Stomach smooth muscle (tissue), 2 donors: ENCODE measurements around the gene RNF17.

Experiments used
- H3K27ac ChIP-seq: one replicate; pipeline ENCODE4 v1.7.0; 2013; ENCODE audit warnings: mild to moderate bottlenecking, low read length, inconsistent platforms
- H3K27me3 ChIP-seq, 2 donors: one replicate each; pipeline ENCODE4 v1.7.0; 2013; ENCODE audit warnings: low read length in 2 of 2; ENCODE audit not compliant: insufficient read depth in 2 of 2, control insufficient read depth in 1 of 2
- H3K36me3 ChIP-seq, 2 donors: one replicate each; pipeline ENCODE4 v1.7.0; 2013; ENCODE audit warnings: low read length in 2 of 2; ENCODE audit not compliant: control insufficient read depth in 2 of 2, insufficient read depth in 2 of 2
- H3K4me1 ChIP-seq: one replicate; pipeline ENCODE4 v1.7.0; 2013; ENCODE audit warnings: low read length; ENCODE audit not compliant: control insufficient read depth, insufficient read depth
- H3K4me3 ChIP-seq, 2 donors: one replicate each; pipeline ENCODE4 v1.7.0; 2013; ENCODE audit warnings: low read length in 2 of 2
- H3K9ac ChIP-seq, 2 donors: one replicate each; pipeline ENCODE4 v1.7.0; 2013; ENCODE audit warnings: low read length in 2 of 2, mild to moderate bottlenecking in 1 of 2
- H3K9me3 ChIP-seq, 2 donors: one replicate each; pipeline ENCODE4 v1.7.0; 2013; ENCODE audit warnings: low read length in 2 of 2; ENCODE audit not compliant: control insufficient read depth in 2 of 2
- donor health status: healthy.
- donor health status: Pancreatic carcinoma.

The RNF17 gene

DNA sequence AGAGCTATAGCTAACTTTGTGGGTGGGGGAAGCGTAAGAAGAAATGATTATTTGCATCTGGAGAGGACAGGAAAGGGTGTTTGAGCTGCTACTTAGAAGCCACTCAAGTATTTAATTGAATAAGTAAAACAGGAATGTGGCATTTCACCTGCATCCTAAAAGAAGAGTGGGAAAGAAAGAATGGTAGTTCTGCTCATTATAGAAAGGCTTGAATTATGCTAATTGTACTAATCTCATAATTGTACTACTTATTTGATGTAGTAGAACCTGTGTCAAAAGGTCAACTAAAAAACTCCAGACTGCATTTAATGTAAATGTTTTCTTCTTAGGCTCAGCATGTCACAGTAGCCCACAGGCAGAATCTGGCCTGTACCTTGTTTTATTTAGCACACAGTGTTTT is 113.6 kb downstream of the RNF17 start:
- Histone ChIP-seq H3K36me3 (no peaks in the 10 kb centered on the region), H3K9ac (no peak overlapping the region), H3K4me1 (no peaks in the 10 kb centered on the region), H3K4me3 (no peak overlapping the region), H3K27ac (no peak overlapping the region), H3K27me3 (no peaks in the 10 kb centered on the region), H3K9me3 (no peaks in the 10 kb centered on the region)

DNA sequence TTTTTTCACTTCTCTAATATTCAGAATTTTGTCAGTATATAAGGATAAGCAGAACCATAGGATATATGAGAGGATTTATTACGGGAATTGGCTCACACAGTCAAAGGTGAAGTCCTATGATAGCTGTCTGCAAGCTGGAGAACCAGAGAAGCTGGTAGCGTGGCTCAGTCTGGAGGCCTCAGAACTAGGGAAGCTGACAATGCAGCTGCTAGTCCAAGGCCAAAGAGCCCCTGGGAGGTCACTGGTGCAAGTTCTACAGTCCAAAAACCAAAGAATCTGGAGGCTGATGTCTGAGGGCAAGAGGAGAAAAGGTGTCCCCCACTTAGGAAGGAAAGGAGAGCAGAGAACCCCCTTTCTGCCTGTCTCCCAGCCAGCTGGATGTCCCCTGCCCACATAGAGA is 114.4 kb downstream of the RNF17 start:
- Histone ChIP-seq H3K4me1 (no peaks in the 10 kb centered on the region), H3K27me3 (no peaks in the 10 kb centered on the region), H3K27ac (no peak overlapping the region), H3K9ac (no peak overlapping the region), H3K4me3 (no peak overlapping the region), H3K9me3 (no peaks in the 10 kb centered on the region), H3K36me3 (no peaks in the 10 kb centered on the region)

DNA sequence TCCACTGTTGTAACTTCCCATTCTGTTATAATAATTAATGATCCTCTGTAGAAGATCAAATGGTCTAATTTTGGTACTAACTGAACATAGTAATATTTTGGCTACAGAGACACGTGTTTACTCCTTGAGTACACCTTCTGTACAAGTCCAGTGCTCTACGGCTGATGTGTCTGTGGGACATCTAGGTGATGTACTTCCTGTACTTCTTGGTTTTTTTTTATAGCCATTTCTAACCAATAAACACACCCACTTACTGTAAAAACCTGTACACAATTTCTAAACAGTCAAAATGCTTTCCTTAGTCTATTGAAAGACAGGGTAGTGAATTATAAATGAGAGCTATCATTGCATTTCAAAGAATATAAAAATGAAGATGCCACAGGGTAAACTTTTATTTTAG is 118.7 kb downstream of the RNF17 start:
- H3K4me3 ChIP-seq: no peak overlapping the region
- no peak overlapping the region for H3K27ac ChIP-seq
- H3K9ac ChIP-seq: no peak overlapping the region
- no peaks in the 10 kb centered on the region for H3K4me1 ChIP-seq
- no peaks in the 10 kb centered on the region for H3K27me3 ChIP-seq
- peaks cover 7 to 10% of the 10 kb centered on the region in 2 donors for H3K36me3 ChIP-seq
- no peaks in the 10 kb centered on the region for H3K9me3 ChIP-seq

DNA sequence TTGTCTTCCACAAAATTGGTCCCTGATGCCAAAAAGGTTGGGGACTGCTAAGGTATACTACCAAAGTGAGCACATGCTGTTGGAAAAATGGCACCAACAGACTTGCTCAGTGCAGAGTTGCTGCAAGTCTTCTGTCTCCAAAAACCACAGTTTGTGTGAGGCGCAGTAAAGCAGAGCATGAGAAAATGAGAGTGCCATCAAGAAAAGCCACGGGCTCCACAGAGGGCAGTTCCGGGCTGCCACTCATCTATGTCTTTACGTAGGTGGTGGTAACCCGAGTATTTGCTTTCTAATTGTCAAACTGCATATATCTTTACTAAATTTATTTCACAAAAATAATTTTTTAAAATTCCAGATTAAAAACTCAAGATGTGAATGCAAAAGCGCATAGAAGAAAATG is 123.8 kb downstream of the RNF17 start:
- H3K36me3 ChIP-seq: peaks cover 10 to 24% of the 10 kb centered on the region in 2 donors
- H3K9ac ChIP-seq: no peak overlapping the region
- H3K4me1 ChIP-seq: no peaks in the 10 kb centered on the region
- H3K27me3 ChIP-seq: no peaks in the 10 kb centered on the region
- no peak overlapping the region for H3K4me3 ChIP-seq
- H3K9me3 ChIP-seq: no peaks in the 10 kb centered on the region
- no peak overlapping the region for H3K27ac ChIP-seq

DNA sequence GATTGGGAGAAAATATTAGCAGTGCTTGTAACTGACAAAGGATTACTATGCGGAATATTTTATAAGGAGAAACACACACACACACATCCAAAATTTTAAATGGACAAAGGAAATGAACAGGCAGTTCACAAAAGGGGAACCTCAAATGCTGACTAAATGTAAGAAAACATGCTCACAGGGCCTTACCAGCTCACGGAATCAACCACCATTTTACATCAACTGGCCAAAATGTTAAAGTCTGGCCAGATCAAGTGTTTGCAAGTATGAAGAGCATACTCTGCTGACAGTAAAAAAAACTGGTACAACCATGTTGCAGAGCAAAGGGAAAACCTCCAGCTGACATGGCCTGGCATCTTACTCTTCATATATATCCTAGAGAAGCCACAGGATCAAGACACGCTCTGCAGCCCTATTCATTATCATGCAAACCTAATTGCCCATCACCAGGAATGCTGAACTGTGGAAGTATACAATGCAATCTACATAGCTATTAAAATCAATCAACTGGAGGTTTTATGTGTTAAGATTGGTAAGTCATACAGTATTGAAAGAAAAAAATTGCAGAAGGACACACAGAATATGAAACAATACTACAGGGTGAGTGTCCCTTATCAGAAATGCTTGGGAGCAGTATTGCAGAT is 124.4 kb downstream of the RNF17 start:
- Histone ChIP-seq H3K9me3 (no peaks in the 10 kb centered on the region), H3K4me3 (no peak overlapping the region), H3K27me3 (no peaks in the 10 kb centered on the region), H3K4me1 (no peaks in the 10 kb centered on the region), H3K9ac (no peak overlapping the region), H3K36me3 (peaks cover 10 to 24% of the 10 kb centered on the region in 2 donors), H3K27ac (no peak overlapping the region)

DNA sequence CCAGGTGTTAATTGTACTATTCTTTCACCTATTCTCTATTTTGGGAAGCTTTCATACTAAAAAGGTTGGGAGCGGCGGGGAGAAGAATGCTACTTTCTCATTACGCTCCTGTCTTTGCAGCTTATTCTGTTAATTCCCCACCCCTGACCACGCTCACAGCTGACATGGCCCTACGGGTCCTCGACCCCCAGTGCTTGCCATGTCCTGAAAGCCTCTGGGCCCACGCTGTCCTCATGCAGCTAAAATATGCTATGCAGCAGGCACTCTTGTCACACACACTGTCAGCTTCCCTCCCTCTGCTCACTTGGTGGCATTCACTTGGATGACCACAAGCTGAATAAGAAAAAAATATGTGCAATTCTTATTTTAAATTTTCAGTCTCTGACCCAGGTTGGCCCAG is 126.3 kb downstream of the RNF17 start:
- H3K9me3 ChIP-seq: no peaks in the 10 kb centered on the region
- no peaks in the 10 kb centered on the region for H3K4me1 ChIP-seq
- H3K9ac ChIP-seq: no peak overlapping the region
- no peak overlapping the region for H3K4me3 ChIP-seq
- no peak overlapping the region for H3K27ac ChIP-seq
- no peaks in the 10 kb centered on the region for H3K27me3 ChIP-seq
- peaks cover 3 to 20% of the 10 kb centered on the region in 2 donors for H3K36me3 ChIP-seq

DNA sequence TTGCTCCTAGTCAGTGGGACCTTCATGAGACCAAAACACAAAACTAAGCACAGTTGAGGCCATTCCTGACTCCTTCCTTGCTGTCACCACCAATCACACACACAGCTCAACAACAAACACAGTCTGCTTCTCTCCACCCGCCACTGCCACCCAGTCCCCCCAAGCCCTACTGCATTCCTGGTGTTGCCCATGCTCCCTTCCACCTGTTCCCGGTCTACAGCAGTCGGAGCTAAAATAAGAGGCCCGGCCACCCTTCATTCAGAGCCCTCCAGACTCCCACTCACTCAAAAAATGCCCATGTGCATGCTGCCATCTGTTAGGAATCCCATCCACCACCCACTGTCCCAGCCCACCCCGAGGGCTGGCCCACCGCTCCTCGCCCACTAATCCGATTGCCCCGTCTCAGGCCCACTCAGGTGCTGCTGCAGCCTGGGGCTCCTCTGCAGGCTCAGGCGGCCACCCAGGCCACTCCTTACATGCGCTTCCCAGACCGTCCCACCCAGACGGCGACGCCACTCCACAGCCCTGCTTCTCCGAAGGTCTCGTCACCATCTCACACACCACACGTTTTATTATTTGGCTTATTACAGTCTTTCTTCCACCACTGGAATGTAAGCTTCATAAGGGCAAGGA is 127.6 kb downstream of the RNF17 start:
- peaks cover 3 to 16% of the 10 kb centered on the region in 2 donors for H3K36me3 ChIP-seq
- no peak overlapping the region for H3K9ac ChIP-seq
- H3K4me3 ChIP-seq: no peak overlapping the region
- no peaks in the 10 kb centered on the region for H3K4me1 ChIP-seq
- no peaks in the 10 kb centered on the region for H3K9me3 ChIP-seq
- H3K27ac ChIP-seq: no peak overlapping the region
- H3K27me3 ChIP-seq: no peaks in the 10 kb centered on the region

DNA sequence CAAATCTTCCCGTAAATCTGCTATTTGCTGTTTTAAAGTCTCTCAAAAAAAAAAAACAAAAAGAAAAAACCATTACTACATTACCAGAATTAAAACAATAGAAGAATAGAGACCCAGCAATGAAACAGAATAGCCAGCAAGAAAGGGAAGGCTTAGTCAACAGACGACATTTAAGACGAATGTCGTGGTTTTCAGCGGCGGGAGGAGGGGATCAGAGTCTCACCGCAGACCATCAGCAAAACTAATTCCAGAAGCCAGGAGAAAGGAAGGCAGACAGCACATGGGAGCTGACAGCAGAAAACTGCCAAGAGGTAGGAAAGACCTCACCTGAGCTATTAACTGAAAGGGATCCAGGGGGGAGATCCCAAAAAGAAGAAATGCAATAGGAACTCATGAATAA is 128.9 kb downstream of the RNF17 start:
- no peak overlapping the region for H3K4me3 ChIP-seq
- H3K9ac ChIP-seq: no peak overlapping the region
- H3K4me1 ChIP-seq: no peaks in the 10 kb centered on the region
- H3K36me3 ChIP-seq: peaks cover 3 to 16% of the 10 kb centered on the region in 2 donors
- H3K27me3 ChIP-seq: no peaks in the 10 kb centered on the region
- no peaks in the 10 kb centered on the region for H3K9me3 ChIP-seq
- H3K27ac ChIP-seq: no peak overlapping the region

DNA sequence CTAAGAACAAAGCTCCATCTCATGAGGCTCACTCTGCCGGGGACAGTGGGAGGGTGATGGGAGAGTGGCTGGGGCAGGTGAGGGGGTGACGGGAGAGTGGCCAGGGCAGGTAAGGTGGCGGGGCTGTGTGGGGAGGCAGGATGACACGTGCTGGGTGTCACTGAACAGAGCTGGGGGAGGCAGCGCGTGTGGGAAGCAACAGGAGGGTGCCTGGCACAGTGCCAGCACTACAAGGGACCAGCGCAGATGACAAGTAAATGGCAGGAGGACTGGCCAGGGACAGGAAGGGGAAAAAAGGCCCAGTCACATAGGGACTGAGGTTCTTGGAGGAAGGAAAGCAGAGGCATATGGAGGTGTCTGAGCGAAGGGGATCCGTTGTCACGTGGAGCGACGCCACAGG is 129.9 kb downstream of the RNF17 start:
- H3K4me1 ChIP-seq: no peaks in the 10 kb centered on the region
- H3K36me3 ChIP-seq: peaks cover 3 to 19% of the 10 kb centered on the region in 2 donors
- H3K9me3 ChIP-seq: no peaks in the 10 kb centered on the region
- H3K27ac ChIP-seq: no peak overlapping the region
- H3K9ac ChIP-seq: no peak overlapping the region
- H3K4me3 ChIP-seq: no peak overlapping the region
- H3K27me3 ChIP-seq: no peaks in the 10 kb centered on the region

DNA sequence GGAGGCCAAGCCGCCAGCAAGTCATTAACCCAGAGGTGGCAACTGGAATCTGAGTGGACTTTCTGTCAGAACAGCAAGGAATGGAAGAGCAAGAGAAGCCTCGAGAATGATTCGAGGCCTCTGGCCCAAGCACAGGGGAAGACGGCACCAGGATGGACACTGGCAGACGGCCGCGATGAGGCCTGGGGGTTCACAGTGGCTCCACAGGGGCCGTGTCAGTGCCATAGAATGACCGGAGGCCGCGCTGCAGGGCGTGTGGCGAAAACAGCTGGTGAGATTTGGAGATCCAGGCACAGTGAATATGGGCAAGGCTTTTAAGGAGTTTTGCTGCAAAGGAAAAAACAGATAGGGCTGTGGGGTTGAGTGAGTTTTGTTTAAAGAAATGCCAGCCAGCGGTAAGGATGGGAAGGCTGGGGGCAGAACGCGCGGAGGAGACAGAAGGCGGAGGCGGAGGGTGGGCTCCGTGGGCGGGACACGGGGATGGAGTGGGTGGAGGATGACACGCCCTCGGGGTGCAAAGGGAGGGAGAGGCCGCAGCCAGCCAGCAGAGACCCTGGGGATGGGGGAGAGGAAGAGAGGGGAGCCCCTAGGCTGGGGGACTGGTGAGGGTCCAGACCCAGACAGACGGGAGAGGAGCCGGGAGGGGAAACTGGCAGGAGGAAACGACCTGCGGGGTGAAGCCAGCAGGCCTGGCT is 130.5 kb downstream of the RNF17 start:
- H3K4me1 ChIP-seq: no peaks in the 10 kb centered on the region
- no peak overlapping the region for H3K4me3 ChIP-seq
- no peak overlapping the region for H3K27ac ChIP-seq
- no peak overlapping the region for H3K9ac ChIP-seq
- peaks cover 3 to 18% of the 10 kb centered on the region in 2 donors for H3K36me3 ChIP-seq
- H3K27me3 ChIP-seq: no peaks in the 10 kb centered on the region
- no peaks in the 10 kb centered on the region for H3K9me3 ChIP-seq

DNA sequence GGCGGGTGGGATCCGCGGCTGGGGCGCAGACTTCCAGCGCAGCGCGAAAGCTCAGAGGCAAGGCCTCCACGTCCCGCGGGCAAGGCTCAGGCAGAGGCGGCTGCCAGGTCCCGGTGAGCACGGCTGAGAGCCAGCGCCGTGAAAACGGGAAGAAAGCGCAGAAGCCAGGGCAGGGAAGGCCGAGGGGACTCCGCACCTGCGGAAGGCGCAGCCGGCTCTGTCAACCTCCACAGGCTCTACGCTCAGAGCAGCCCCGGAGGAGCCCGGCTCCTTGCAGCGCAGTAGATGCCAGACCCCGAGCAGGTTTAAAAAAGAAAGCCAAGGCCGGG is 131.0 kb downstream of the RNF17 start:
- no peaks in the 10 kb centered on the region for H3K4me1 ChIP-seq
- H3K27me3 ChIP-seq: no peaks in the 10 kb centered on the region
- H3K9ac ChIP-seq: no peak overlapping the region
- no peaks in the 10 kb centered on the region for H3K9me3 ChIP-seq
- H3K4me3 ChIP-seq: no peak overlapping the region
- no peak overlapping the region for H3K27ac ChIP-seq
- peaks cover 3 to 18% of the 10 kb centered on the region in 2 donors for H3K36me3 ChIP-seq
